GM12873 (cell line): ENCODE measurements around the gene SYNPO2.

Source experiments
- TF ChIP-seq, protein P1 (sequence below): IDR thresholded peaks from 2 replicates; pipeline ENCODE4 v1.5.1; 2012; ENCODE audit warnings: low read depth, mild to moderate bottlenecking, moderate library complexity, low read length, control low read depth; ENCODE audit not compliant: insufficient read depth; ENCODE audit errors: missing control alignments

Gene SYNPO2

DNA sequence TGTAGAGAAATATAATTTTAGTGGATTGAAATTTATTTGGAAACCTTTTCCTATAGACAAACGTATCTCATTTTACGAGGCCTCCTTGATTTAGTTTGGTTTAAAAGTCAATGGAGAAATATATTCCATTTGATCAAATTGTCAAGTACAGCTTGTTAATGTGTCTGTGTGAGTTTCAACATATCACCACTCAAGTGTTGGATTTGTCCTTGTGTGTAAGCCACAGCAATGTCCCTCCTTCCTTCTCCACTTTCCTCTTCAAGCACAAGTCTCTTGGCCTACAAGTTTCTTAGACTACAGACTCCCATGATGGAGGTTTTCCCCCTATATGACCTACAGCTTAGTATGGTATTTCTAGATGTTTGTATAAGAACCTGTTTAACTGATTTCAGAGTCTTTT, 104.7 kb downstream of the SYNPO2 start:
- TF ChIP-seq, protein P1, sequence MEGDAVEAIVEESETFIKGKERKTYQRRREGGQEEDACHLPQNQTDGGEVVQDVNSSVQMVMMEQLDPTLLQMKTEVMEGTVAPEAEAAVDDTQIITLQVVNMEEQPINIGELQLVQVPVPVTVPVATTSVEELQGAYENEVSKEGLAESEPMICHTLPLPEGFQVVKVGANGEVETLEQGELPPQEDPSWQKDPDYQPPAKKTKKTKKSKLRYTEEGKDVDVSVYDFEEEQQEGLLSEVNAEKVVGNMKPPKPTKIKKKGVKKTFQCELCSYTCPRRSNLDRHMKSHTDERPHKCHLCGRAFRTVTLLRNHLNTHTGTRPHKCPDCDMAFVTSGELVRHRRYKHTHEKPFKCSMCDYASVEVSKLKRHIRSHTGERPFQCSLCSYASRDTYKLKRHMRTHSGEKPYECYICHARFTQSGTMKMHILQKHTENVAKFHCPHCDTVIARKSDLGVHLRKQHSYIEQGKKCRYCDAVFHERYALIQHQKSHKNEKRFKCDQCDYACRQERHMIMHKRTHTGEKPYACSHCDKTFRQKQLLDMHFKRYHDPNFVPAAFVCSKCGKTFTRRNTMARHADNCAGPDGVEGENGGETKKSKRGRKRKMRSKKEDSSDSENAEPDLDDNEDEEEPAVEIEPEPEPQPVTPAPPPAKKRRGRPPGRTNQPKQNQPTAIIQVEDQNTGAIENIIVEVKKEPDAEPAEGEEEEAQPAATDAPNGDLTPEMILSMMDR: no peak

DNA sequence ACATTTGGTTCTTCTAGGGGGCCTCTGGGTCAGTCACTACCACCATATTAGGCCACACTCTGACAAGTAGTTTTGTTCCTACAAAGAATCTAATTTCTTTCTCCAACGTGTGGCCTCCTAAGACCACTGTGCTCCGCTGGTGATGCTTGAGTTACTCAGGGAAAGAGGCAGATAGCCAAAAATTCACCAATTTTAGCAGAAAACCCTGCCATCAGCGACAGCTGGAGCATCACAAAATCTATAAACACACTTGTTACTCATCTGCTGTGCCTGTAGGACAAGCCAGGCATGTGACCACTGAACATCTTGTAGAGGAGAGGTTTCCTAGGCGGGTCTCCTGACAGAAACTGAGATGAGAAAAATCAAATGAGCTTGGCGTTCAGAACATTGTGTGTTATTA, 105.4 kb downstream of the SYNPO2 start:
- TF ChIP-seq, protein P1: no peak

DNA sequence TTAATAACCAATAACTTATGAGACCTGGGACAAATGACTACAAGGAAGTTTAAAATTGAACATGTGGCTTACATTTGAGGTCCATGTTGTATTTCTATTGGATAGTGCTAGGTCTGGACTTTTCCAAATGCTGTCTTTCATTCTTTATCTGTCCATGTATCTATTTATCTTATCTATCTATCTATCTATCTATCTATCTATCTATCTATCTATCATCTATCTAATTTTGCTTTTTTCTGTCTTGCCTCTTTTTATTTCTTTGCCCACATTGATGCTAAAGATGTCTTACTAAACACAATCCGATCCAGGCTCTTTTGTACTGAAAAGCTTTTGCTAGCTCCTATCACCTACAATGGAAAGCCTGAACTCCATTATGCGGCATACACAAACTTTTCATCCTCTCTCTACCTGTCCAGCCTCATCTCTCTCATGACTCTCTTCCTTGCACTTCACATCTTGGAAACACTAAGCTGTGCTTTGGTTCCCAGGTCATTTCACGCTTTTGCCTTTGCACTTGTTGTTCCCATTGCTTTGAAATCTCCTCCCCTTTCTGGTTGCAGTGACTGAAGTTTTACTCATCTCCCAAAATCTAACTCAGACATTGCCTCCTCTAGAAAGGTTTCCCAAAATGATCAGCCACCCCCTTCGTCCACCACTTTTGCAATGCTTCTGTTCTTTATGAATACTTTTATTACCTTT, 107.2 kb downstream of the SYNPO2 start:
- TF ChIP-seq, protein P1: no peak

DNA sequence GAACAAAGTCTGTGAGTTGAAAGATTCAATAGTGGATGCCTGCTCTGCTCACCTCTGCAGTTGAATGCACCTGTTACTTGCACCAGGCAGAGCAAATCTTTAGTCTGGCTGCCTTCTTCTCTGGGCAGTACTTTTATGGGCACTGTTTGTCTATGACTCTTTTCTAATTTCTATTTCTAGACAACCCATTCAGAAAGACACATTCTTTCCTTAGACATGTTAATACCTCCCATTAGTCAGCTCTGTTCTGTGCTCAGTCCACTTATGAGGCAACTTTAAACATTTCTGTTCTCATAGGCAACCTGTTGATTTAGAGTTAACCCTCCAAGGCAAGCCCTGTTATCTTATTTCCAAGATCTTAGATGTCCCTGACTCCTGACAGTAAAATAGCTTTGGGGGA, 108.9 kb downstream of the SYNPO2 start:
- TF ChIP-seq, protein P1: no peak

DNA sequence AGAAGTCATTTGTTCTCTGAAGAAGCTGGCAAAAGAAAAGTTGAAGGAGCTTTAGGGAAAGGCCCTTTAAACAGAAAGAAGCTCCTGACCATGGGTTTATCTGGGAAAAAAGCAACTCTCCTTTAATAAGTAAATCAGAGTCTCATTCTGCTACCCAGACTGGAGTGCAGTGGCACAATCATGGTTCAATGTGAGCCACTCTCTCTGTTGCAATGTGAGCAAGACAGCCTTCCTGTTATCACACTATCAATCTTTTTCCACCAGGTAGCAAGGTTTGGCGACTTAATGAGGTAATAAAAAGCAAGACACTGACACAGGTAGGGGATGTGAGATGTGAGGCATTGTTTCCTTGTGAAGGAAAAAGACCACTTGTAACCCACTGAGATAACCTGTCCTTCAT, 111.3 kb downstream of the SYNPO2 start:
- TF ChIP-seq, protein P1: no peak

DNA sequence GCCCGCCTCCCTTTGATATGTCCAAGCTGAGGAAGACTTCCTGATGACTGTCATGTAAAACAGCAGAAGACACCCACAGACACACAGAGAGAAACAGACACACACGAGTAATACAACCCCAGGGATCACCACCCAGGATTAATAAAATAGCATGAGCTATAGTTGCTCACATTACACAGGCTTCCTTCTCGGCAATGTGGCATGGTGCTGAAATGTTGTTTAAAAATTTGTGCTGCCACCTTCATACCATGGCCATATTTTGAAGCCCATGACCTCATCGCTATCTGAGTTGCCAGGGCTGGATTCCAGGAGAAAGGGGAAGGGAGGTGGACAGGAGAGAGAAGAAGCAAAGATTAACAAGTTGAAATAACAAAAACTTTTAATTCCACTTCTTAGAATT, 111.7 kb downstream of the SYNPO2 start:
- TF ChIP-seq, protein P1: no peak

DNA sequence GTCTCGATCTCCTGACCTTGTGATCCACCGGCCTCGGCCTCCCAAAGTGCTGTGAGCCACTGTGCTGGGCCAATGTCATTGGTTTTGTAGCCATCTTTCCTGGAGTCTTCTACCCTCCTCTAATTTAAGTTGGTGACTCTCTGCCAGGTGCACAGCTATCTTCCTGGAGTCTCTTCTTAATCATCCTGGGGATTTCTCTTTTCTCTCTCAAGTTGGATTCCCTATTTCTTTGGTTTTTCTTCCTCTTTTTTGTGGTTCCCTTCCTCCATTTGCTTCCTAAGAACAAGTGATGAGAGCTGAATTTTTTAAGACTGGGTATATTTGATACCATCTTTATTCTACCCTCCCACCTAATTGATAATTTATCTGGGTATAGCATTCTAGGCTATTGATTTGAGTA, 113.8 kb downstream of the SYNPO2 start:
- TF ChIP-seq, protein P1: no peak
